HG02852 (cell line): ENCODE data around the gene MRPS18A.

Source experiments
- ATAC-seq: cut with Tn5 transposase; IDR thresholded peaks from one replicate; pipeline ENCODE4 v1.9.1; 2021; ENCODE audit warnings: mild to moderate bottlenecking, moderate library complexity; ENCODE audit not compliant: unreplicated experiment

The MRPS18A gene

GRCh38 chr6:43687437-43688347, at the start of gene MRPS18A:
Gene MRPS18A (minus strand): TSS chr6:43687791. CDS start chr6:43687779, 12 bp downstream.
- peak; percentile 94 for ATAC-seq

GRCh38 chr6:43736844-43737243, 49.3 kb upstream of the MRPS18A start:
- no peak for ATAC-seq

- no peak for ATAC-seq
Measured at GRCh38 chr6:43736211-43736786, 48.7 kb upstream of the MRPS18A start.

- no peak for ATAC-seq
Measured at GRCh38 chr6:43735642-43736199, 48.1 kb upstream of the MRPS18A start.

DNA sequence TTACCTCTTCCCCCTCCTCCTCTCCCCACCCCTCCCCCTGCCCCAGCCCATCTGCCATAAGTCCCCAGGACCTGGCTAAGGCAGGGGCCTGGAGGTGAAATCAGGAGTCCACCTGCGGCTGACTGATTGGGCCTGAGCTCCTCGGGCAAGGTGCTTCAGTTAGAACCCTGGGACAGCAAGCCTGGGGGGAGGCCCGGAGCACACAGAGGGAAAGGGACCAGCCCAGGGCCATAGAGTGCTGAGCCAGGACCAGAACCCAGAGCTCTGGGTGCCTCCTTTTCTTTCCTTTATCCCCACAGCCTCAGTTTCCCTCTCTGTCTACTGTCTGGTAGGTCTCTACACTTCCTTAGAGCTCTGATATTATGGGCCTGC, 46.7 kb upstream of the MRPS18A start:
- ATAC-seq: no peak

- ATAC-seq: no peak
Measured at GRCh38 chr6:43733471-43734293, 46.1 kb upstream of the MRPS18A start.

GRCh38 chr6:43730634-43731033, 43.0 kb upstream of the MRPS18A start:
- no peak for ATAC-seq

- ATAC-seq: no peak
Measured at GRCh38 chr6:43729537-43729936, 41.9 kb upstream of the MRPS18A start.

- no peak for ATAC-seq
Measured at GRCh38 chr6:43728586-43728985, 41.0 kb upstream of the MRPS18A start.

- ATAC-seq: no peak
Measured at GRCh38 chr6:43727634-43728033, 40.0 kb upstream of the MRPS18A start.

GRCh38 chr6:43725643-43726580, 38.3 kb upstream of the MRPS18A start:
- ATAC-seq: no peak

GRCh38 chr6:43724914-43725642, 37.5 kb upstream of the MRPS18A start:
- no peak for ATAC-seq

DNA sequence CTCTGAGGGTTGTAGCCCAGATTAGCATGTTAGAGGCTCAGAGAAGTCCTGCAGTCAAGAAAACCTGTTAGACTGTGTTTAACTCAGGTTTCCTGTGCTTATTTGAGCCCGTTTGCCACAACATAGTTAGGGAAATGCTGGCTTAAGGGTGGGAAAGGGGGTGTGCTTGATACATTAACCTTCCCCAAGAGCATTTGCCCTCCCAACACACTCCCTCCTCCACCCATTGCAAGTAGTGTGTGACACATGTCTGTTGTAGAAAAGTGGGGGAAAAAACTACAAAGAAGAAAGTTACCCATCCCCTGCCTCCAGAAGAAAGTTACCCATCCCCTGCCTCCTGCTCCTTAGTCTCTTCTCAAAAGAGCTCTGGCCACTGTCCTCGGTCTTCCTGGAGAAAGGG, 36.8 kb upstream of the MRPS18A start:
- no peak for ATAC-seq

DNA sequence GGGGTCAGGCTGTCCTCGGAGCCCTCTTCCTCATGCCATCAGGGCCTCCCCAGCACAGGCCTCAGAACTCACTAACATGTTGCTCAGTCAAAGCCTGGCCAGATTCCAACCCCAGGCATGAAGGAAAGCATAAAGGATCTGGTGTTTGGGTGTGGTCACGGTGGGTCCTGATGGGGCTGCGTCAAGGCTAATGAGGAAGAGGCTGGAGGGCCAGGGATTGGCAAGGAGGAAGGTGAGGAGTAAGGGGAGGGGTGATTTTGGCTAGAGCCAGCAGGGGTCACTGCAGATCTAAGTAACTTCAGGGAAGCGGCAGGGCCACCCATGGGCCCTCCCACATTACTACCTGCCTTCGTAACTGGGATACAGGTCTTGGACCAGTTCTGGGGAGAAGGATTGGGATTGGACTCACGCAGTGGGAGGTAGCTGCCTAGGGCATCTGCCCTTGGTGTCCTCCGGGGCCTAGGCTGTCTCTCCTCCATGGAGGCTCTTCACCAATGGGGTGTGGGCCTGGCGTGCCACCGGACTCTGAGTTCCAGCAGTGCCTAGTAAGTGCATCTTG, 36.2 kb upstream of the MRPS18A start:
- no peak for ATAC-seq

DNA sequence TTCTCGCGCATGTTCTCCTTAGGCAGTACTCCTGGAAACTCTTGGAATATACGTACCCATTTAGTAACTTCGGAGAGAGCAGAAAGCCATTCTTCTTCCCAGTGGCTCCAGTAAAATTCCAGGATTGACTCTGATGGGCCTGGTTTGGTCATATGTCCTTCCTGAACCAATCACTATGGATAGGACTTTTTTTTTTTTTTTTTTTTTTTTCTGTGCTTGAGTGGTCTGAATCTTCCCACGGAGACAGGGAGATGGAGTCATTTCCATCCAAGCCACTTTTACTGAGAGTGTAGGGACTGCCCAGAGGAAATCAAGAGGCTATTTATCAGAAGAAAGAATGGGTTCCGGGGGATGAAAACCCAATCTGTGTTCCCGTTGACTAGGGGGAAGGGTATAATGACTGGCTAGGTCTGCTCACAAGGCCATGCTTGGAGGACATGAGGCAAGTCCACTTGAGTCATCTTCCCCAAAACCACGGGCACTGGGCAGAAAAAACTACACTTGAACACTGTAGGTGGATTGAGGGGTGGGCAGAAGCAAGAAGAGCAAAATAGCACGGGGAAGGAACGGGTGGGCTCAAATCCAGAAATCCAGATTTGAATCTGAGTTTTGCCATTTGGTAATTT, 35.4 kb upstream of the MRPS18A start:
- ATAC-seq: no peak

- ATAC-seq: no peak
Measured at GRCh38 chr6:43720999-43721398, 33.4 kb upstream of the MRPS18A start.

GRCh38 chr6:43719511-43719910, 31.9 kb upstream of the MRPS18A start:
- no peak for ATAC-seq

- no peak for ATAC-seq
Measured at GRCh38 chr6:43718387-43719105, 31.0 kb upstream of the MRPS18A start.
